PC-3 (cell line): ENCODE results near the gene SEMA3D.

Experiments
- CTCF ChIP-seq: fragments of 300-600 bp; sonication (generic); conservative IDR thresholded peaks from 2 replicates; pipeline ENCODE4 v1.5.1; 2017; ENCODE audit warnings: antibody characterized with exemption, low read depth, mild to moderate bottlenecking, low read length
- EZH2 ChIP-seq: fragments of 300-600 bp; sonication (generic); IDR thresholded peaks from one replicate; pipeline ENCODE4 v1.6.1; 2017; ENCODE audit warnings: antibody characterized with exemption, mild to moderate bottlenecking, low read length; ENCODE audit not compliant: unreplicated experiment

GRCh38 chr7:85167636-85168035 lies 19.2 kb downstream of the SEMA3D start:
- TF ChIP-seq CTCF (no peak), EZH2 (no peak)
